HG03159 (cell line): ENCODE measurements around the gene KCNAB1.

Experiments used
- ATAC-seq: cut with Tn5 transposase; IDR thresholded peaks from one replicate; pipeline ENCODE4 v1.9.1; 2021; ENCODE audit warnings: mild to moderate bottlenecking, moderate library complexity; ENCODE audit not compliant: unreplicated experiment

Gene KCNAB1

GRCh38 chr3:156135921-156136638, 15.7 kb downstream of the KCNAB1 start:
- ATAC-seq = no peak

GRCh38 chr3:156137397-156137796, 17.0 kb downstream of the KCNAB1 start:
- ATAC-seq = peak; percentile 53

GRCh38 chr3:156140001-156140595, 19.7 kb downstream of the KCNAB1 start:
- no peak for ATAC-seq

- no peak for ATAC-seq
Measured at GRCh38 chr3:156142702-156143101, 22.3 kb downstream of the KCNAB1 start.

- ATAC-seq = no peak
Measured at GRCh38 chr3:156143136-156143535, 22.8 kb downstream of the KCNAB1 start.

GRCh38 chr3:156144060-156144459, 23.7 kb downstream of the KCNAB1 start:
- ATAC-seq = no peak

GRCh38 chr3:156145866-156146265, 25.5 kb downstream of the KCNAB1 start:
- no peak for ATAC-seq

GRCh38 chr3:156148345-156148945, 28.1 kb downstream of the KCNAB1 start:
- no peak for ATAC-seq

GRCh38 chr3:156148946-156149381, 28.6 kb downstream of the KCNAB1 start:
- no peak for ATAC-seq

- ATAC-seq = no peak
Measured at GRCh38 chr3:156149876-156150275, 29.5 kb downstream of the KCNAB1 start.

GRCh38 chr3:156150434-156151066, 30.2 kb downstream of the KCNAB1 start:
- no peak for ATAC-seq

- ATAC-seq = no peak
Measured at GRCh38 chr3:156151824-156152428, 31.5 kb downstream of the KCNAB1 start.

- ATAC-seq = no peak
Measured at GRCh38 chr3:156158656-156159295, 38.4 kb downstream of the KCNAB1 start.

- peak; percentile 68 for ATAC-seq
Measured at GRCh38 chr3:156160647-156161046, 40.3 kb downstream of the KCNAB1 start.

- peak; percentile 33 for ATAC-seq
Measured at GRCh38 chr3:156161172-156161571, 40.8 kb downstream of the KCNAB1 start.

- no peak for ATAC-seq
Measured at GRCh38 chr3:156163848-156164247, 43.5 kb downstream of the KCNAB1 start.

GRCh38 chr3:156166808-156167207, 46.4 kb downstream of the KCNAB1 start:
- no peak for ATAC-seq

- no peak for ATAC-seq
Measured at GRCh38 chr3:156170571-156170970, 50.2 kb downstream of the KCNAB1 start.

- no peak for ATAC-seq
Measured at GRCh38 chr3:156171281-156172267, 51.2 kb downstream of the KCNAB1 start.

GRCh38 chr3:156172536-156172935, 52.2 kb downstream of the KCNAB1 start:
- no peak for ATAC-seq
